Iris pigment epithelial cell (primary cell): Measurements from ENCODE around the gene CEMIP.

ENCODE experiments used
- DNase-seq: peaks from one replicate; pipeline ENCODE4 v3.0.0-alpha.2; 2011; ENCODE audit warnings: low read depth

The CEMIP gene

DNA sequence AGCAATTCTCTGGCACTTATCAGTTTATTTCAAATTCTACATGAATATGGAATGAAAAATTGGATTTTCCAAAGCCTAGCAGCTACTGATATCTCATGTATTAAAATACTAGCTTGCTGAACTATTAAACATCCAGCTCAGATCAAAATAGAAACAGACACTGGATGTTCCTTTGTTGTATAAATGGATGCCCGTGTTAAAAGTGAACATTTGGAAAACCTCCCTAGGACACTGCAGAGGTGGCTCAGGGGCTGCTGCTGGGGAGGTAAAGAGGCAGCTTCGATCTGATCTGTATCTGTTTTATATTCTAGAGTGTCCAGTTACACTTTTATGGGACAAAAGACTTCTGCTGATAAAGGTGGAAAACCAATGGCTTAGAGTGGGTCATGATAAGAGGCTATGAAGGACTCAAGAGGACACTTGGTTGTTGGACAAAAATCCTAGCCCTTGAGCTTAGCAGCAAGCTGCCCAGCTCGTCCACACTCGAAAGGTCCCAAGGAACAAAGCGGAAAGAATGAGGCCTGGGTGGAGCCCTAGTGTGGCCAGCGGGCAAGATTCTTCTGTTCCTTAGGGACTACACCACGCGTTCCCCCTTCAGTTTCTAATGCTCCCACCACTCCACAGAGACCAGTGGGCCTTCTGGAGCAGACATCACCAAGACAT lies 200.5 kb downstream of the CEMIP start:
- DNase-seq = no peak

DNA sequence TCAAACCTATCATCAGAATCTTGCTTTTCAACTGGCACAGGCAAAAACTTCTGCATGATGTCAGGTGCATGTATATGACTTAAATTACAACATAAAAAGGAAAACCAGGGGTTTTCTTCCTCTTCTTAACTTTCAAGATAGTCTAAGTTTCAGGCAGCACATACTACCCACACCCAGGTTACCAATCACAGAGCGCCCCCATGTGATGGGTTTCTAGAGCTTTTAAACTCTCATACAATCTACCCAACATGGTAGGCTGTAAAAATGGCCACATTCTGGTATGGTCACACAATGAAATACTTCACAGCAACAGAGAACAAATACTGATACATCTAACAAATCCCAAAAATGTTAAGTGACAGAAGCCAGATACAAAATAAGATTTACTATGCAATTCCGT lies 203.0 kb downstream of the CEMIP start:
- DNase-seq = no peak

DNA sequence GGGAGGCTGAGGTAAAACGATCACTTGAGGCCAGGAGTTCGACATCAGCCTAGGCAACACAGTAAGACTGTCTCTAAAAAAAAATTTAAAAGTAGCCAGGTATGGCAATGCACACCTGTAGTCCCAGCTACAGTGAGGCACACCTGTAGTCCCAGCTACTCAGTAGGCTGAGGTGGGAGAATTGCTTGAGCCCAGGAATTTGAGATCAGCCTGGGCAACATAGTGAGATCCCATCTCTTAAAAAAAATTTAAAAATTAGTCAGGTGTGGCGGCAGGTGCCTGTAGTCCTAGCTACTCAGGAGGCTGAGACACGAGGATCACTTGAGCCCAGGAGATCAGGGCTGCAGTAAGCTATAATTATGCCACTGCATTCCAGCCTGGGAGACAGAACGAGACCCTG lies 203.7 kb downstream of the CEMIP start:
- no peak for DNase-seq

DNA sequence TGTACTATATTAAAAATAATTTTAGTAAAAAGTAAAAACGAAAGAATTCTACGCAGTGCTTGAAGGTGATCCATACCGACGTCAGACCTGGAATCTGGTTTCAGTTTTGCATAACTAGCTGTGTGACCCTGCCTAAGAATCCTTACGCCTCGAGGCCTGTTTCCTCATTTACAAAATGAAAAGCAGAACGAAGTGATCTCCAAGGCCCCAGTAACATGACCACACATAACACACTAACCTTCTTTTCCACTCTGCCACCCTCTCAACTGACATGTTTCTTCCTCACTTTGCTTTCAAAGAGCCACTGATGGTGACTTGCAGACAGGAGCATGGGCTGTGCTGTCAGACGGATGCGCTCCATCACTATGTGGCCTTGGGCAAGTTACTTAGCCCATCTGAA lies 205.7 kb downstream of the CEMIP start:
- peak; percentile 70 for DNase-seq

DNA sequence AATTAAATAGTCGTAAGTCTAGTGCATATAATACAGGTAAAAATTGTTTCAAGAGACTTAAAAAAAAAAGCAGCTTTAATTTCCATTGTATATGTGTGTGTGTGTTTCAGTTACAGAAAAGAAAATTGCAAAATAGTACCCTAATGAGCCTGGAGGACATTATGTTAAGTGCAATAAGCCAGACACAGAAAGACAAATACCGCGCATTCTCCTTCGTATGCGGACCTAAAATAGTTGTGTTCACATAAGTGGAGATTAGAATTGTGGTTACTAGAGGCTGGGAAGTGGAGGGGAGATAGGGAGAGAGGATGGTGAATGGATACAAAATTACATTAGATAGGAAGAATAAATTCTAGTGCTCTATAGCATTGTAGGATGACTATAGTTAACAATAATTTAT lies 206.8 kb downstream of the CEMIP start:
- DNase-seq = no peak

DNA sequence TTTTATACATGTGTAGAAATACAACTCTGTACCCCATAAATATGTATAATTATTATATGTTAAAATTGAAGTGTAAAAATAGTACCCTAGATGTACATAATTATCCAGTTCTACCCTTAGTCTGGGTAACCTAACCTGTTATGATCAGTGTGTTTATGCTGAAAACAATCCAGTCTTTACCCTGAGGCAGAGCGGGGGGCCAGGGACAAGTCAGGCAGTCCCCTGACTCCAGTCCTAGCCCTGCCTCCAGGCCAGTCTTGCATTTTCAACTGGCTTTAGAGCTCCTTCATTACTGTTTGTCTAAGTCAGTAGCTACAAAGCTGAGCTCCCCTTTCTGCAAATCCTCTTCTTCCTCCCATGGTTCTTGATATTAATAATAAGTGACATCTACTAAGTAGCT lies 207.3 kb downstream of the CEMIP start:
- DNase-seq = no peak

DNA sequence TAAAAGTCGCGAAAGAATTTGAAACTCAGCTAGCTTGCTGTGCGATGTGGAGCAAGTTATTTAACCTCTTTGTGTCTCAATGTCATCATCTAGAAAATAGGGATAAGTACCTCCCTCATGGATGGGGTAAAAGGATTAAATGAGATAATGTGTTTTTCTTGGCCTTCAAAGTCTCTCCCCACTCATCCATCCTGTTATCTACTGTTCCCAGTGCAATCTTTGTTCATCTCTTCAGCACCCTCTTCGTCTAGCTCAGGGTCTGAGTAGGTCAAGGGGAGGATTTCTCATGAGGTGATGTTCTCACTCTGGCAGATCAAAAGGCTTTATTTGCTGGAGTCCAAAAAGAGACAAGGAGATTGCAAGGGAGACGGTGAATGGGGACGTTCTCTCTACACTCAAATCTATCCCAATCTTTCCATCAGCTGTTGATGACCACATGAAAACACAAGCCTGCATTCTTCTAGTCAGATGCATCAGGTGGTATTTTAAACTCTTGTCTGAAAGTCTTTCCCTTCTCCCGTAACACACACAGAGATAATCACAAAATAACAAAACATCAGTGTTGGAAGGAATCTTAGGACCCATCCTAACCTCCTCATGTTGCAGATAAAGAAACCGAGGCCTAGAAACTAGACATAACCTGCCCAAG lies 209.1 kb downstream of the CEMIP start:
- peak; percentile 12 for DNase-seq

DNA sequence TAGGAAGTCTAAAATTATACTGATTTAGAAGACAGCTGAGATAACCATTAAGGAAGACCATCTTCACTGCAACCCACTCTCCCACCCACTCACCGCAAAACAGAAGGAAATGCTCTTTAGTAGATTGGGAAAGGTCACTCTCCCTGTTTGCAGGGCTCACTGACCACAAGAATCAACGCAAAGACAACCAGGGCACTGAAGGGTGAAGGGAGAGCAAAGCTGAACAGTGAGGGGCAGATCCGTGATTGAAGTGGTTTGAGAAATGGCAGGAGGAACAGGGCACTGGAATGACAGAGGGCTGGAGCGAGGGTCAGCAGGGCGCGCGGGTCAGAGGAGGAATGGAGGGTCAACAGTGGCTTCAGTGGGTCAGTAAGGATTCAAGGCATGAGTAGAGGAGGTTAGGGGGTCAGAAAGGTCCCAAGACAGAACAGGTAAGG lies 209.9 kb downstream of the CEMIP start:
- DNase-seq = no peak

DNA sequence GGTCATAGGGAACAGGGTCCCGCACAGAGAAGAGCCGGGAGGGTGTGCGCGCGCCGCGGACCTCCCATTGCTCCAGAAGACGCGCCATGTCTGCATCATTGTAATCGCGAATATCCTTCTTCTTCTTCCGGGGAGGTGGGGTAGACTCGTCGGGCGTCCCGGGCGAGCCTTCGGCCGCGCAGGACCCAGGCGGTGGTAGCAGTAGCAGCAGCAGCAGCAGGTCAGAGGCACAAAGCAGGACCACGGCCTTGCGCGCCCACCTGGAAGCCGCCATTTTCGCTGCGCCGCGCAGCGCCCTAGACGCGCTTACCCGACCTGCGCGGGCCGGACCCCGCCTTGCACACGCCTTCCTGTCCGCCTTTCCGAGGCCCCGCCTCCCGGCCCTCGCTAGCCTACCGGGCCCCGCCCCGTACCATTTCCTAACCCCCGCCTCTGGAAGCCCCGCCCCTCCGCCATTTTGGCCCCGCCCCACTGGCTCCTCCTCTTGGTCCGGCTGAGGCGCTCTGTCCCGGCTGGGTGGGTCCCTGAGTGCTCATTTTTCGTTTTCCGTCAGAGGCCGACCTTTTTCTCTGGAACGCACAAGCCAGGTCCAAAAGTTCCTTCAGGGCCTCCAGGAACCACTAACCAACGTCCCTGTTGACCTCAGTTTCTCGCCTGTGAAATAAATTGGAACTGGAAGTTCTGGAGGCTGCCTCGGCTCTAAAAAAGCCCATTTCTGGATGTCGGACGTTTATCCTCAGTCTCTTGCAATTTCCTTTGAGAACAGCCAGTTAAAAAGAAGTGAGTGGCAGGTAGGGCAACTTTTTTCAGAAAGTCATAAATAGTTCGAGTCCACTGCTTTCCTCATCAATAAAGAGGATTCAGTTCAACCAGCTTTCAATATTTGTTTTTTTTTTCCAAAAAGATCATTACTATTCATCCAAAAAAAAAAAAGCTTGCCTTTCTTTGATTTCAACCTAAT lies 210.6 kb downstream of the CEMIP start, which contains the start of gene MESD:
Gene MESD, minus strand, starts transcription at position 302 of the 961 bp plus-strand sequence. Its CDS starts 28 bp downstream, at position 274.
- DNase-seq = peak; percentile 96

DNA sequence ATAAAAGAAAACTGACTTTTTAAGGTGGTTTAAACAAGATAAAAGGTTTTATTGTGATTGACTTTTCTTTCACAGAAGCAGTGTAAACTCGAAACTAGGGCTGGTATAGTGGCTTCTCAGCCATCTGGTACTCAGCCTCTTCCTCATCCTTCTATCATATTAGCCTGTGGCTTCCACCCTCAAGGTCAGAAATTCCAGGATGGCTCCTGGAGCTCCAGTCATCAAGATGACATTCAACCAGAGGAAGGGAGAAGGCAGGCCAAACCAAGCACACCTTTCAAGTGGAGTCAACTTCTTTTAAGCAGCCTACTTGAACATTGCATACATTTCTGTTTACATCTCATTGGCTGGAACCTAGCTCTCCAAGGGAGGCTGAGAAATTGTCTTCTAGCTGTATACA lies 211.8 kb downstream of the CEMIP start:
- DNase-seq = no peak

DNA sequence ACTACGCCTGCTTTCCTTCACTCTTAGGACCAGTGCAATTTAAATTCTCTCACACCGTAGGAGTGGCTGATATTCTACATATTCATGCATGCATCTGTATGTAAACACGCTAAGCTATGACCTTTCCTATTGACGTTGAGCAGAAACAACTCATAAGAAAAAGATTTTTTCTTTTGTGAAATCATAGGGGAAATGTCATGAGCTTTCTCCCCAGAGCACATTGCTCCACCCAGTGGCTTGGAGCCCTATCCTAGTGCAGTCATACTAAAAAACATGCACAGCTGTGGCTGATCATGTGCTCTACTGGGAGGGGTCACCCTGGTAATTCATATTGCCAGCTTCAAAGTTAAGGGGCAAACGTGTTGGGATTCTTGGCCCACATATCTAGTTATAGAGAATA lies 212.3 kb downstream of the CEMIP start:
- DNase-seq = peak; percentile 55

DNA sequence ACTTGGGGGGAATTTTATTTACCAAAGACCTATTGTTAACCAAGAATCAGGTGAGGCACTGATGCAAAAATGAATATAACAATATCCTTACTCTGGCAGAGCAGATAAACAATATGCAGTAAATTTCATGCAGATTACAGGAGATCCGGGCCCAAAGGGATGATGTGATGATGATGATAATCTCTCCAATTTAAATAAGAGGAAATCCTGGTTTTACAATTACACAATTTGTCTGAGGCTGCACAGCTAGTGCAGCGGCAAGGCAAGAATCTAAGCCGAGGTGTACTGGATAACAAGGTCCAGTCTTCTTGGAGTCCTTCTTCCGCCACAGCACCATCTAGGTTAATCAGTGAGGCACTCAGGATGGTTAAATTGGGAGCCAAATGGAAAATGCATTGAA lies 212.8 kb downstream of the CEMIP start:
- DNase-seq = no peak

DNA sequence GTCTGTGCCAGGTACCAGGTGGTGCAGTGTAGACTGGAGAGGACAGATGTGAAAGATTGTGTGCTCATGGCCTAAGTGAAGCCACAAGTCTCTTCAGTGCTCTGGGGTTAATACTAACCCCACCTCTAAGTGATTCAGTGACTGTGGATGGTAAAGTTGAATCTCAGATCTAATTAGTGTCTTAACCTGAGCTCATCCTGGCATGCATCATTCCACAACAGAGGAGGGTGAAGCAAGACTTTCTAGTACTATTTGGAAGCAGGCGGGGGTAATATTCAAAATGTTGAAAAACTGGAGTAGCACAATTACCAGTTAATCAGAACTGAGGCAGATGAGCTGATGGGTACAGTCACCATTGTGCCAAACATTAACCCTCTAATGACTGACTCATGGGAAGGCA lies 213.3 kb downstream of the CEMIP start:
- DNase-seq = no peak

DNA sequence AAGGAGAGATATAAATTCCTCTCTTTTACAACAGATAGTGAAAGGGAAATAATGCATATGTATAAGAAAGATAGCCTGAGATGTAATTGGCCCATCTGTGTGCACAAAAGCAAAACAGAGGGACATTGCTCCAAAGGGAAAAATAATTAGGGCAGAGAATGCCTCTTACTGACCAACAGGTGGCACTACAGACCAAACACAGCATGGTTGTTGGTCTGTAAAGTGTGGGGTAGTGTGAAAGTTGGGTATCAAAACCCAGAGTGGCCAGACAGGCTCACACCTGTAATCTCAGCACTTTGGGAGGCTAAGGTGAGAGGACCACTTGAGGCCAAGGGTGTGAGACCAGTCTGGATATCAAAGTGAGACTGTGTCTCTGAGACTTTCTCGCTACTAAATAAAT lies 217.1 kb downstream of the CEMIP start:
- peak; percentile 14 for DNase-seq

DNA sequence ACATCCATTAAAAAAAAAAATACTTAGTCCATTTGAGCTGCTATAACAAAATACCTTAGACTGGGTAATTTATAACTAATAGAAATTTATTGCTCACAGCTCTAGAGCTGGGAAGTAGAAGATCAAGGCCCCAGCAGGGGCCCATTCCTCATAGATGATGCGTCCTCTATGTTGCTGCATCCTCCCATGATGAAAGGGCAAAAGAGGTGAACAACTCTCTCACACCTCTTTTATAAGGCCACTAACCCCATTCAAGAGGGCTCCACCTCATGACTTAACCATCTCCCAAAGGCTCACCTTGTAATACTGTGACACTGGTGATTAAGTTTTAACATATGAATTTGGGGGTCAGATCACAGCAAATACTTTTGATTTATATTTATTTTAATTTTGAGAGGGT lies 218.5 kb downstream of the CEMIP start:
- DNase-seq = no peak

DNA sequence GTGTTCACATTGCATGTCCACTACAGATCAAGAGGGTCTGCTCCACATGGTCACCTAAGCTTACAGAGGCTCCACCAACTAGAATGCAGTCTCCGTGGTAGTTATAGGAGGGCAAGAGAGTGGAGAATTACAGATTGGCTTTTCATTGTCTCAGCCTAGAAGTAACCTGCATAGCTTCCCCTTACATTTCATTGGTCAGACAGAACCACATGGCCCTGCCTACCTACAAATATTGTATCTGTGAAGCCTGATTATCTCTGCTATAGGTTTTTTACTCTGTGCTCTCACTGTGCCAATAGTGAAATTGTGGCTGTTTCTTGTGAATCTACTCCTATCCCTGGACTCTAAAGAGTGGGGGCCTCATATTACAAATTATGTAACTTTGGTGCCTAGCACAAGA lies 219.1 kb downstream of the CEMIP start:
- no peak for DNase-seq

DNA sequence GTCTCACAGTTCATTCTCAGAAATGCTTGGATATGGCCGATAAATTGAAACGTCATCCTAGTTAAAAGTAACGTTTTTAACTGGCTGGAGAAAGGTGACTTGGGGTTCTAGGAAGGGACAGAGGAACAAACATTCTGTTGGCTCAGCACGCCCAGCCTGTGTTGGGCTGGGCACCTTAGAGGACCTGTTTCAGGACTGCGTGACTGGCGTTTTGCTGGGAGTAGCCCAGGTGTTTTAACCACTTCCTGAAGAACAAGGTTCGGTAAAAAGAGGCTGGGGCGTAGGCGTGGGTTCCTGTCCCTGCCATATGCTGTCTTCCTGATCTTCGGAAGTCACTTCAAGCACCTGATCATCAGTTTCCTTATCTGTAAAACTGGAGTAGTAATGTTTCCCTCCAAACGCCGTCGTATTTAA lies 220.5 kb downstream of the CEMIP start:
- no peak for DNase-seq

DNA sequence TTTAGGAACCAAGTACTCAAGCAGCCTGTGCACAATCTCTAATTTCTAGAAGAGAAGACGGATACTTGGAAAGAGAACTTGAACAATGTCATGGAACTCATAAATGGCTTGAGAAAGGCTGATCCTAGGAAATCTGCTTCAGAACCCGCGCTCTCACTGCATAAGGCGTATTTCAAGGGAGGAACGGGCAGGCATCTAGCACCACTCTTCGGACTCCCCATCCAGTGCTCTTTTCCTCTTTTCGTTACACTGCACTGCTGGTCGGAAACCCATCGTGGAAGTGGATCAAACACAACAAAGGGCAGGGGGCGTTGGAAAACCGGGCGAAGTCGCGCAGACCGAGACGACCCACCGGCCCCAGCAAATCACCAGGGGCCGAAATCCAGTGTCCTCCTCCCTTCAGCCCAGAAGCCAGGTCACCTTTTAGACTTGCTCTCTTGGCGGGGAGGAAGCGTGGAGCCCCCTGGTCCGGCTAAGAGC lies 221.0 kb downstream of the CEMIP start:
- peak; percentile 28 for DNase-seq

DNA sequence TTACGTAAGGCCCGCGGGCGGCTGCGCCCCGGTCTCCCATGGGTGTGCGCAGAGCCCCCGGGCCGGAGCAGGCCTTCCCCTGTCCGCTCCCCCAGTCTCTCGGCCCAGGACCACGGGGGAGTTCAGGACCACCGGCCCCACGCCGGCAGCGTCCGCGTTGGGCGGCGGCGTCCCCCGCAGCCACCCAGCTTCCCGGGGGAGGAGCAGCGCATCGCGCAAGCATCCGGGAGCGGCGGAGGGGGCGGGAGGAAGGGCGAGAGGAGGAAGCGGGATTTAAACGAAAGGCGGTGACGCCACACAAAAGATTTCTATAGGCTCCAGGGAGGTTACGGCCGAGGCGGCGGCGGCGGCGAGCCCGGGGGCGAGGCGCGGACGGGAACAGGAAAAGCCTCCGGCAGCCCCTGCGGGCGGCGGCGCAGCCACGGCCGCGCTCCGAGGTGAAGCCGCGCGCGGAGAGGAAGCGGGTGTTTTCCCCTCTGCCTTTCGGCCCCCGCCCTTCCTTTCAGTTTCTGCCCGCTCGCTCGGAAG lies 221.5 kb downstream of the CEMIP start, which contains the start of gene TLNRD1:
Gene TLNRD1, plus strand, starts transcription at position 300 of the 528 bp plus-strand sequence. CDS start 1,349 bp downstream, outside the sequence.
- peak; percentile 94 for DNase-seq
